GM23338 (cell line): ENCODE data around the gene PRSS48. TPM values are rescaled to one million over a fixed set of nuclear protein-coding genes. Genes with fewer than 3 reads are reported as not detected.
A peak's percentile ranks its signal among the peaks of the same experiment; 100 is the strongest.

ENCODE experiments used
- ATAC-seq: fragments of 200-7000 bp; cut with Tn5 transposase; 3 replicates; pipeline ENCODE4 v1.9.1; 2020
- DNase-seq: peaks from one replicate; pipeline ENCODE4 v3.0.0-alpha.2; 2015; ENCODE audit warnings: low spot score
- H2AFZ ChIP-seq: fragments of 200-600 bp; sonication (generic); 2 replicates; pipeline ENCODE4 v1.8.0; 2016; ENCODE audit warnings: antibody characterized with exemption, mild to moderate bottlenecking, moderate library complexity
- H3F3A ChIP-seq: fragments of 200-600 bp; sonication (generic); replicated peaks from 2 replicates; pipeline ENCODE4 v1.8.0; 2017; ENCODE audit warnings: antibody characterized with exemption, mixed run types, low read depth
- H3K27ac ChIP-seq: fragments of 200-600 bp; sonication (generic); 2 replicates; pipeline ENCODE4 v1.6.1; 2016; ENCODE audit warnings: low read depth
- H3K27me3 ChIP-seq: fragments of 200-600 bp; sonication (generic); 2 replicates; pipeline ENCODE4 v1.8.0; 2016; ENCODE audit warnings: mild to moderate bottlenecking, mixed run types, moderate library complexity; ENCODE audit not compliant: insufficient read depth
- H3K36me3 ChIP-seq: fragments of 200-600 bp; sonication (generic); 2 replicates; pipeline ENCODE4 v1.8.0; 2016; ENCODE audit warnings: mild to moderate bottlenecking; ENCODE audit not compliant: insufficient read depth
- H3K4me1 ChIP-seq: fragments of 200-600 bp; sonication (generic); 2 replicates; pipeline ENCODE4 v1.8.0; 2016; ENCODE audit warnings: mild to moderate bottlenecking, moderate library complexity; ENCODE audit not compliant: insufficient read depth
- H3K4me2 ChIP-seq: fragments of 200-600 bp; sonication (generic); 2 replicates; pipeline ENCODE4 v1.7.1; 2017; ENCODE audit warnings: mixed run types
- H3K4me3 ChIP-seq: fragments of 200-600 bp; sonication (generic); 2 replicates; pipeline ENCODE4 v1.6.1; 2016; ENCODE audit warnings: mixed run types
- H3K79me2 ChIP-seq: fragments of 200-600 bp; sonication (generic); replicated peaks from 2 replicates; pipeline ENCODE4 v1.8.0; 2017; ENCODE audit warnings: mild to moderate bottlenecking; ENCODE audit not compliant: insufficient read depth
- H3K9me2 ChIP-seq: fragments of 200-600 bp; sonication (generic); 2 replicates; pipeline ENCODE4 v1.8.0; 2017; ENCODE audit not compliant: insufficient read depth
- H4K20me1 ChIP-seq: fragments of 200-600 bp; sonication (generic); replicated peaks from 2 replicates; pipeline ENCODE4 v1.8.0; 2017; ENCODE audit warnings: mild to moderate bottlenecking; ENCODE audit not compliant: insufficient read depth
- H3K27ac Mint-ChIP-seq: 2 replicates; pipeline ENCODE4 v1.8.0; 2020; ENCODE audit warnings: inconsistent platforms, mild to moderate bottlenecking, moderate library complexity, mixed read lengths
- H3K27me3 Mint-ChIP-seq: 3 replicates; pipeline ENCODE4 v1.8.0; 2022; ENCODE audit warnings: low read depth, mild to moderate bottlenecking, moderate library complexity, mixed read lengths, inconsistent platforms; ENCODE audit not compliant: insufficient read depth, poor library complexity
- H3K36me3 Mint-ChIP-seq: 3 replicates; pipeline ENCODE4 v1.8.0; 2021; ENCODE audit warnings: low read depth, mild to moderate bottlenecking, inconsistent platforms, moderate library complexity, mixed read lengths
- H3K4me1 Mint-ChIP-seq: 3 replicates; pipeline ENCODE4 v1.8.0; 2020; ENCODE audit warnings: mild to moderate bottlenecking, inconsistent platforms, mixed read lengths
- H3K4me3 Mint-ChIP-seq: 3 replicates; pipeline ENCODE4 v1.8.0; 2021; ENCODE audit warnings: moderate library complexity, mild to moderate bottlenecking, inconsistent platforms, mixed read lengths
- H3K9me3 Mint-ChIP-seq: 3 replicates; pipeline ENCODE4 v1.8.0; 2020; ENCODE audit warnings: moderate library complexity, mild to moderate bottlenecking, inconsistent platforms, mixed read lengths
- CREB1 ChIP-seq: fragments of 250-450 bp; sonication (Bioruptor Pico); IDR thresholded peaks from 2 replicates; pipeline ENCODE4 v1.5.0; 2020; ENCODE audit warnings: low read depth, mild to moderate bottlenecking, moderate library complexity
- CTCF ChIP-seq, 2 experiments: fragments of 200-600 bp in 1 of 2; sonication (generic) in 1 of 2; conservative IDR thresholded peaks; 2 replicates each; pipeline versions ENCODE4 v1.5.1 to v1.6.1; 2016 to 2017; ENCODE audit warnings: antibody characterized with exemption in 2 of 2, low read depth in 2 of 2, mild to moderate bottlenecking in 2 of 2, moderate library complexity in 1 of 2
- ETS1 ChIP-seq: IDR thresholded peaks from 2 replicates; pipeline ENCODE4 v1.6.1; 2016; ENCODE audit warnings: antibody characterized with exemption
- EZH2 ChIP-seq: fragments of 200-600 bp; sonication (generic); IDR thresholded peaks from one replicate; pipeline ENCODE4 v1.8.0; 2017; ENCODE audit warnings: antibody characterized with exemption, mild to moderate bottlenecking, low read depth; ENCODE audit not compliant: unreplicated experiment
- EZH2phosphoT487 ChIP-seq: fragments of 200-600 bp; sonication (generic); IDR thresholded peaks from one replicate; pipeline ENCODE4 v1.8.1; 2018; ENCODE audit warnings: antibody characterized with exemption; ENCODE audit not compliant: unreplicated experiment
- JUNB ChIP-seq: IDR thresholded peaks from one replicate; pipeline ENCODE4 v1.6.1; 2016; ENCODE audit warnings: antibody characterized with exemption; ENCODE audit not compliant: unreplicated experiment
- NANOG ChIP-seq: IDR thresholded peaks from 2 replicates; pipeline ENCODE4 v1.6.1; 2016; ENCODE audit warnings: antibody characterized with exemption, borderline replicate concordance
- POLR2AphosphoS5 ChIP-seq: IDR thresholded peaks from 2 replicates; pipeline ENCODE4 v1.6.1; 2016; ENCODE audit warnings: antibody characterized with exemption, low read depth
- REST ChIP-seq: IDR thresholded peaks from one replicate; pipeline ENCODE4 v1.6.1; 2018; ENCODE audit warnings: antibody characterized with exemption; ENCODE audit not compliant: unreplicated experiment
- STAT1 ChIP-seq: IDR thresholded peaks from one replicate; pipeline ENCODE4 v1.6.1; 2016; ENCODE audit warnings: antibody characterized with exemption; ENCODE audit not compliant: unreplicated experiment
- ZNF114 ChIP-seq: fragments of 250-450 bp; sonication (Bioruptor Pico); IDR thresholded peaks from 2 replicates; pipeline ENCODE4 v1.5.0; 2020; ENCODE audit warnings: mild to moderate bottlenecking, moderate library complexity
- ZNF331 ChIP-seq: fragments of 250-450 bp; sonication (Bioruptor Pico); IDR thresholded peaks from 2 replicates; pipeline ENCODE4 v1.5.0; 2020; ENCODE audit warnings: low read depth, mild to moderate bottlenecking, moderate library complexity
- ZNF462 ChIP-seq: fragments of 250-450 bp; sonication (Bioruptor Pico); IDR thresholded peaks from 2 replicates; pipeline ENCODE4 v1.5.0; 2020; ENCODE audit warnings: mild to moderate bottlenecking, moderate library complexity
- polyA plus RNA-seq: library from polyadenylated mRNA; unstranded; fragments of >200 nt; fragmentation: Nextera tagmentation; extraction: Ambion mirVana; gene quantifications from 2 replicates; pipeline ENCODE4 v1.2.1, GENCODE V29; 2016
- total RNA-seq: library from RNA; depleted of rRNA; stranded (reverse); fragments of >200 nt; shearing (Covaris generic); gene quantifications from 2 replicates; pipeline ENCODE4 v1.2.3, GENCODE V29; 2014

Gene PRSS48
- total and polyA plus RNA-seq, 2 experiments from 2014 or later, result 0.36 TPM; not detected in 1

GRCh38 chr4:151251603-151252304, 25.2 kb upstream of the PRSS48 start:
- ATAC-seq (no peak; the same call in 2 of the 3 replicates), DNase-seq (no peak)

More at GRCh38 chr4:151251603-151252304, 25.2 kb upstream of the PRSS48 start:
- Mint-ChIP-seq H3K36me3 (peaks cover 18% of the 10 kb centered on the region; the same call in 2 of the 3 replicates), H3K9me3 (peaks cover 3% of the 10 kb centered on the region; the same call in 2 of the 3 replicates), H3K27ac (no peak overlapping the region), H3K4me1 (peaks cover 14% of the 10 kb centered on the region), H3K27me3 (no peaks in the 10 kb centered on the region), H3K4me3 (no peak overlapping the region)
- Histone ChIP-seq H3K4me2 (no peak overlapping the region), H3F3A (peaks cover 4% of the 10 kb centered on the region; the same call in 1 of the 2 replicates), H4K20me1 (peaks cover 6% of the 10 kb centered on the region; the same call in 1 of the 2 replicates), H2AFZ (no peak overlapping the region), H3K27me3 (no peaks in the 10 kb centered on the region), H3K9me2 (no peaks in the 10 kb centered on the region), H3K4me1 (peaks cover 21% of the 10 kb centered on the region), H3K36me3 (no peaks in the 10 kb centered on the region), H3K27ac (peak overlapping the region; percentile 40), H3K4me3 (no peak overlapping the region), H3K79me2 (peaks cover 68% of the 10 kb centered on the region)
- TF ChIP-seq CREB1 (CRISPR knock-in tag) (no peak), ZNF114 (CRISPR knock-in tag) (no peak), CTCF (conservative IDR thresholded peaks at IDR 0.05; ENCODE audit: low read depth in 2 of 2) (no peak), NANOG (no peak), JUNB (no peak), REST (no peak), EZH2phosphoT487 (no peak), ZNF331 (CRISPR knock-in tag) (no peak), ZNF462 (CRISPR knock-in tag) (no peak), POLR2AphosphoS5 (no peak), ETS1 (no peak), EZH2 (no peak), STAT1 (no peak)
